ENCODE measurements around the gene GFRA4.
A peak's percentile ranks its signal among the peaks of the same experiment; 100 is the strongest.

Gene GFRA4

GRCh38 chr20:3693376-3693775 lies 30.2 kb upstream of the GFRA4 start:
- DNase-seq: no peak

- no peak for DNase-seq
Observed at GRCh38 chr20:3692706-3693294, 29.6 kb upstream of the GFRA4 start.

GRCh38 chr20:3691897-3692296 lies 28.7 kb upstream of the GFRA4 start:
- DNase-seq: no peak

- no peak for DNase-seq
Observed at GRCh38 chr20:3691306-3691705, 28.1 kb upstream of the GFRA4 start.

GRCh38 chr20:3690413-3690812 lies 27.2 kb upstream of the GFRA4 start:
- DNase-seq: no peak

- DNase-seq: no peak
Observed at GRCh38 chr20:3689978-3690377, 26.8 kb upstream of the GFRA4 start.

- DNase-seq: no peak
Observed at GRCh38 chr20:3687655-3688054, 24.5 kb upstream of the GFRA4 start.

GRCh38 chr20:3686867-3687321 lies 23.7 kb upstream of the GFRA4 start:
- DNase-seq: peak; percentile 42

- no peak for DNase-seq
Observed at GRCh38 chr20:3686421-3686820, 23.2 kb upstream of the GFRA4 start.

GRCh38 chr20:3685341-3685740 lies 22.1 kb upstream of the GFRA4 start:
- no peak for DNase-seq

- DNase-seq: no peak
Observed at GRCh38 chr20:3681931-3682781, 19.0 kb upstream of the GFRA4 start, which contains the start of gene ADAM33. TSS of gene ADAM33 (minus strand) at chr20:3682010. CDS start at chr20:3682004, 6 bp downstream.

- no peak for DNase-seq
Observed at GRCh38 chr20:3681352-3681930, 18.2 kb upstream of the GFRA4 start.

- DNase-seq: no peak
Observed at GRCh38 chr20:3680701-3681351, 17.6 kb upstream of the GFRA4 start.

GRCh38 chr20:3679749-3680700 lies 16.8 kb upstream of the GFRA4 start:
- peak; percentile 42 for DNase-seq

- DNase-seq: no peak
Observed at GRCh38 chr20:3678856-3679720, 15.9 kb upstream of the GFRA4 start.

- DNase-seq: no peak
Observed at GRCh38 chr20:3678198-3678597, 15.0 kb upstream of the GFRA4 start.

GRCh38 chr20:3677733-3678132 lies 14.5 kb upstream of the GFRA4 start:
- DNase-seq: no peak

- no peak for DNase-seq
Observed at GRCh38 chr20:3674995-3675900, 12.0 kb upstream of the GFRA4 start.

GRCh38 chr20:3674447-3674846 lies 11.2 kb upstream of the GFRA4 start:
- no peak for DNase-seq
